ENCODE results near the gene DNAI2. TPM values are rescaled to one million over a fixed set of nuclear protein-coding genes. Genes with fewer than 3 reads are reported as not detected.

Gene DNAI2
- total RNA-seq, 1 donor from 2014 or later: not detected

DNA sequence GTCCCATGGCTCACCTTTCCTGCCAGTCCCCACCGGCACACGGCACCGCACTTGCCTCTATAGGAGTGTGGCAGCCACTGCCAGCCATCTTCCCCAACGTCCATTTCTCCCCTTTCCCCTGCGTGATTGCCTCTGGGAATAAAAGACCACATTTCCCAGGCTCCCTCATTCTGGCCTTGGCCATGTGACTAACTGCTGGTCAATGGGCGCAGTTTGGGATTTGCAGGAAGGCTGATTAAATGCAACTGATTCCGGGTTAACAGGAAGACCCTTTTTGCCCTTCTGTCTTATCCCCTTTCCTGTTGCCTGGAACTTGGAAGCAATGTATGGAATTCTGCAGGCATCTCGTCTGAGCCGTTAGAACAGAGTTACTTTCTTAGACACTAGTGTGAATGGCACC is 84.7 kb downstream of the DNAI2 start:
- TF ChIP-seq, protein P1, sequence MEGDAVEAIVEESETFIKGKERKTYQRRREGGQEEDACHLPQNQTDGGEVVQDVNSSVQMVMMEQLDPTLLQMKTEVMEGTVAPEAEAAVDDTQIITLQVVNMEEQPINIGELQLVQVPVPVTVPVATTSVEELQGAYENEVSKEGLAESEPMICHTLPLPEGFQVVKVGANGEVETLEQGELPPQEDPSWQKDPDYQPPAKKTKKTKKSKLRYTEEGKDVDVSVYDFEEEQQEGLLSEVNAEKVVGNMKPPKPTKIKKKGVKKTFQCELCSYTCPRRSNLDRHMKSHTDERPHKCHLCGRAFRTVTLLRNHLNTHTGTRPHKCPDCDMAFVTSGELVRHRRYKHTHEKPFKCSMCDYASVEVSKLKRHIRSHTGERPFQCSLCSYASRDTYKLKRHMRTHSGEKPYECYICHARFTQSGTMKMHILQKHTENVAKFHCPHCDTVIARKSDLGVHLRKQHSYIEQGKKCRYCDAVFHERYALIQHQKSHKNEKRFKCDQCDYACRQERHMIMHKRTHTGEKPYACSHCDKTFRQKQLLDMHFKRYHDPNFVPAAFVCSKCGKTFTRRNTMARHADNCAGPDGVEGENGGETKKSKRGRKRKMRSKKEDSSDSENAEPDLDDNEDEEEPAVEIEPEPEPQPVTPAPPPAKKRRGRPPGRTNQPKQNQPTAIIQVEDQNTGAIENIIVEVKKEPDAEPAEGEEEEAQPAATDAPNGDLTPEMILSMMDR (IDR thresholded peaks at IDR 0.05): no peak
- H3K9me3 ChIP-seq: no peaks in the 10 kb centered on the region
- H3K4me3 ChIP-seq: no peak overlapping the region
- ATAC-seq: no peak
- H3K27me3 ChIP-seq: peaks cover 79% of the 10 kb centered on the region
- intact Hi-C loops (cut with DNase I): no loop called here
- H3K4me1 ChIP-seq: no peaks in the 10 kb centered on the region
- H3K27ac ChIP-seq: no peak overlapping the region
- H3K36me3 ChIP-seq: no peaks in the 10 kb centered on the region
- no peak for DNase-seq

DNA sequence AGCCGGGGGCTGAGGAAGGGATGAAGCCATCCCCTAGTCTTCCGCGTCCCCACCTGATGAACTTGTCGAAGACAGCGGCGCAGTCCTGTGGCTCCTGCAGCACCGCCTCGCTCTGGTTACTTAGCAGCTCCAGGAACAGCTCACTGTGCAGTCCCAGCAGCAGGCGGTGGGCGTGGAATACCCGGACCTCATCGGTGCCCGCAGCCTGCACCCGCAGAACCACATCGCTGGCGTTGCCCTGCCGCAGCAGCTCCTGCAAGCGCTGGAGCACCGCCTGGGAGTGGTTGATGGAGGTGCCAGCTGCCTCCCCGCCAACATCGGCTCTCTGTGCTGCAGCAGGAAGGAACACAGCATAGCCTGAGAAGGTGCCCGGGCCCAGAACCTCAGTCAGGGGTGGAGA is 85.9 kb downstream of the DNAI2 start:
- ATAC-seq: no peak
- no peak for DNase-seq
- no peak overlapping the region for H3K4me3 ChIP-seq
- H3K4me1 ChIP-seq: no peaks in the 10 kb centered on the region
- H3K36me3 ChIP-seq: no peaks in the 10 kb centered on the region
- H3K27ac ChIP-seq: no peak overlapping the region
- TF ChIP-seq, protein P1 (IDR thresholded peaks at IDR 0.05): no peak
- intact Hi-C loops (cut with DNase I): no loop called here
- H3K9me3 ChIP-seq: no peaks in the 10 kb centered on the region
- H3K27me3 ChIP-seq: peaks cover 67% of the 10 kb centered on the region

DNA sequence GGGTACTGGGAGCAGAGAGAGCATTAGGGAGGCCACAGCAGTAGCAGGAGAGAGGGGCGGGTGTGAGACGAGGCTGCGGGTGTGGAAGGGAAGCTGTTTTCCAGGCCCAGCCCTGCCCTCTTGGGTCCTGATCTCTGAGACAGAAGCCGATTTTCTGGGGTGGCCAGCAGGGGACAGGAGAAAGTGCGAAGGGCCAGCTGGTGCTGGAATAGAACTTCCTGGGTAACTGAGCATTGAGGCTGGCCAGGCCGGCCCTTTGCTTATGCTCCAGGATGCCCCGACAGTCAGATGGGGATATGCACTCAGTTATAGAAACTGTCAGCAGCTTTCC is 86.8 kb downstream of the DNAI2 start:
- Histone ChIP-seq H3K4me3 (no peak overlapping the region), H3K27ac (no peak overlapping the region), H3K4me1 (no peaks in the 10 kb centered on the region), H3K36me3 (no peaks in the 10 kb centered on the region), H3K27me3 (peaks cover 57% of the 10 kb centered on the region), H3K9me3 (no peaks in the 10 kb centered on the region)
- TF ChIP-seq, protein P1 (IDR thresholded peaks at IDR 0.05): no peak
- DNase-seq (no peak), ATAC-seq (no peak)
- intact Hi-C loops (cut with DNase I): no loop called here

DNA sequence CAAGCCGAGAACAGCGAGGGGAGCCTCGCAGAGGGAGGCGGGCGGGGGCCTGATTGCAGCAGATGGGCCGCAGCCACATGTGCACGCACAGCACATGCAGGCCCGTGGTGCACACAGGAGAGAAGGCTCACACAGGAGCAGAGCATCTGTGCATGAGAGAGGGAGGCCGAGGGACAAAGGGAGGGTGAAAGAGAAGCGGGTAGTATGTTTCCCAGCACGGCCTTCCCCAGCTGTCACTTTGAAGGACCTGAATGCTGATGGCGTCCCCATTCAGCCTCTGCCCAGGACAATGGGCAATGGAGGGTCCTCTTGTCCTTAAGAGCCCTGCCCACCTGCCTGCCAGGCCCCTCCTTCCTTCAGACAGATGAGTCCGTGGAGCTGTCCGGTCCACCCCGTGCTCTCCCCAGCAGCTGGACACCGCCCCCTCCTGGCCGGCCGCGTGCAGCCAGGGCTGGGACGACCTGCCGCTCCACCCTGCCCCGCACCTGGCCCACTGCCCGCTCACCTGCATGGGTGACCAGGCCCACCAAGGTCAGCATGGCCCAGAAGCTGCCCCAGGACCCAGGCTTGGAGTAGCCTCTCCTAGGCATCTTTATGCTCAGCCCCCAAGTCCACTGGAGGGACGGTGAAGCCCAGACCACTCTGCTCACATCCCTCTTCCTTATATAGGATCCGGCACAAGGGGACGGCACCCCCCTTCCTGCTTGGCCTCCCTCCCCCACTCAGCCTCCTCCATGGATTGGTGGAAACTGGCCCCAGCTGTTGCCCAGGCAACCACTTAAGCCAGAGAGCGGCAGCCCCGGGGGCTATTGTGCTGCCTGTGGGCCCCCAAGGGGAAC is 87.4 kb downstream of the DNAI2 start, which contains the start of gene BTBD17:
Gene BTBD17 (minus strand): TSS at position 639 of the 839 bp plus-strand sequence. CDS start 49 bp downstream, at position 590.
- DNase-seq (peak; percentile 82), ATAC-seq (peak; percentile 80)
- intact Hi-C loops (cut with DNase I): no loop called here
- peaks cover 51% of the 10 kb centered on the region for H3K27me3 ChIP-seq
- H3K27ac ChIP-seq: no peak within 1 kb of the TSS
- no peaks in the 10 kb centered on the region for H3K4me1 ChIP-seq
- no peaks in the 10 kb centered on the region for H3K9me3 ChIP-seq
- H3K4me3 ChIP-seq: no peak within 1 kb of the TSS
- no peaks in the 10 kb centered on the region for H3K36me3 ChIP-seq
- TF ChIP-seq, protein P1 (IDR thresholded peaks at IDR 0.05): peak; percentile 62

DNA sequence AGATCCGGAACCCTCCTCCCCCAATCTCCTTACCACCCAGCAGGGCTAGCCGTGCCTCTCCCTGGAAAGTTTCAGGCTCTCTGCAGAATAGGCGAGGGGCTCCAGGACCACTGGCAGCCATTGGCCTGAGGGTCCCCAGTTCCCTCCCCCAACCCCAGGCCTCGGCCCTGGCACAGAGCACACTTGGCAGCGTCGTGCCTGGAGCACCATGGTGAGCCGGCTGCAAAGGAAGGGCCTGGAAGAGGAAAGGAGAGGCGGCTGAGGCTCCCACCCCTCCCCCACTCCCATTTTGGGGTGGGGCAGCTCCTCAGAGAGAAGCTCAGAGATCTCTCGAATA is 88.0 kb downstream of the DNAI2 start:
- no peak for DNase-seq
- intact Hi-C loops (cut with DNase I): no loop called here
- Histone ChIP-seq H3K27ac (no peak overlapping the region), H3K4me1 (no peaks in the 10 kb centered on the region), H3K4me3 (no peak overlapping the region), H3K27me3 (peaks cover 47% of the 10 kb centered on the region), H3K36me3 (no peaks in the 10 kb centered on the region), H3K9me3 (no peaks in the 10 kb centered on the region)
- TF ChIP-seq, protein P1 (IDR thresholded peaks at IDR 0.05): no peak
- no peak for ATAC-seq
